Head of caudate nucleus (tissue), 42 donors: ENCODE results near the gene CDCP2.
A peak's percentile ranks its signal among the peaks of the same experiment; 100 is the strongest.

Source experiments
- DNase-seq, 42 donors: peaks; one replicate each; pipeline versions ENCODE4 v3.0.0 to v3.0.0-alpha.2; 2020 to 2021; ENCODE audit warnings: mixed read lengths in 7 of 42
- intact Hi-C: fragments of 100-400 bp; cut with DNase I; formaldehyde crosslinking; loops from one replicate; pipeline ENCODE4 v1.15.0; 2022

Gene CDCP2

DNA sequence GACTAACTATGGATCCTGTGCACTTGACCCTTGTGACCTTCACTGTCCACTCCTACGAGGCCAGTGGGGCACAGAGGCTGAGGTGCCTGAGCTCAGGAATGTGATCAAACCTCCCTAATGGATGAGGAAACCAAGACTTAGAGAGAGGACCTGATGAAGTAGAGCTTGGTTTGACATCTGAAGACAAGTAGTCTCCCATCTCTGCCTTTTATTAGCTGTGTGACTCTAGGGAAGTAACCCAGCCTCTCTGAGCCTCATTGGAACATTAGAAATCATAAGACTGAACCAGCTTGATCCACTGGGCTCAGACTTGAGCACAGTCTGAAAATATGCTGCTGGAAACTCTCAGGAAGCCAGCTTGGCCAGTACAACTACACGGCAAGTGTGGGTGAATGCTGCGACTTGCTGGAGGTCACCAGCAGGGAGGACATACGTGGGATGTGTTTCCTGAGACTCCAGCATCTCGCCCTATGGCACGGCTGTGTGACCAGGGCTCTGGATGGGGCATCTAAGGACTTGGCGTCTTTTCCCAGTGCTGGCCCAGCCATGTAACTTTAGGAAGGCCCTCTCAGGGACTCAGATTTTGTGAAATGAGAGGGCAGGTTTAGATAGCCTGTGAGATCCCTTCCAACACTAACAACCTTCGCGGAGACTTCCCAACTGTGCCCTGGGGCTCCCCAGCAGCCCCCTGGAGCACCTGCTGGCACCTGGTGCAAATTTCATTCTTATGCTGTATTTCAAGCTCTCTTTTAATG, 10.5 kb downstream of the CDCP2 start:
- intact Hi-C loops, result no loop called here
- DNase-seq, result no peak

DNA sequence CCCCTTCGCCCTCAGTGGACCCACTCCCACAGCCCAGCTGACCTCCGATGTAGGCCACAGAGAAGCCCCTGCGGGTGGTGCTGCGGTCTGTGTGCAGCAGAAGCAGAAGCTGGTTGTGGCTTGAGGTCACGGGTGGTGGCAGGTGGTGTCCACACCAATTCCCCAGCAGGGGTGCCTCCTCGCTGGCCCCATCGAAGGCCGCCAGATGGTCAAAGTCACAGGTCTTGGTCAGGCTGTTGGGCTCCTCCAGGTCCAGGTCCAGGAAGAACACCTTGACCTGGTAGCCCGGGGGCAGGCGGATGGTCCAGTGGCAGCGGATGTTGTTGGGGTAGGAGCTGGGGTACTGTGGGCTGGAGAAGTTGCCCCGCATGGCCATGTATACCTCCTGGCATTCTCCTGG, 13.1 kb downstream of the CDCP2 start:
- DNase-seq, result no peak

DNA sequence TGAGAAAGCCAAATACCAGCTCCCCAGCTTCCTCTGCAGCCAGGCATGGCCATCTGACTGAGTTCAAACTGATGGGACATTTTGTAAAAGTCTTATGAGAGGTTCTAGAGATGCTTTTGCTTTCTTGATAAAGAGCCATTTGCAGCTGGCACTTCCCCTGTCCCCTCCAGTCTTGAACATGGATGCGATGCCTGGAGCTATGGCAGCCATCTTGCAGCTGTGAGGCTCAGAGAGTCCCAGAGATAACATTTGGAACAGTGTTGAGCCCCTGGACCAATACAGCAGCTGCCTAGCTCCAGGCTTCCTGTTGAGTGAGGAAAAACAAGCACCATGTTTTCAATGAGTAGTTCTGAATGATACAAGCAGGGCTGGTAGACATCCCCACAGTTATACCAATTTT, 13.8 kb downstream of the CDCP2 start:
- intact Hi-C loops, result no loop called here
- DNase-seq, result no peak

More for the DNA sequence above, 13.1 kb downstream of the CDCP2 start:
- intact Hi-C loops, result no loop called here

DNA sequence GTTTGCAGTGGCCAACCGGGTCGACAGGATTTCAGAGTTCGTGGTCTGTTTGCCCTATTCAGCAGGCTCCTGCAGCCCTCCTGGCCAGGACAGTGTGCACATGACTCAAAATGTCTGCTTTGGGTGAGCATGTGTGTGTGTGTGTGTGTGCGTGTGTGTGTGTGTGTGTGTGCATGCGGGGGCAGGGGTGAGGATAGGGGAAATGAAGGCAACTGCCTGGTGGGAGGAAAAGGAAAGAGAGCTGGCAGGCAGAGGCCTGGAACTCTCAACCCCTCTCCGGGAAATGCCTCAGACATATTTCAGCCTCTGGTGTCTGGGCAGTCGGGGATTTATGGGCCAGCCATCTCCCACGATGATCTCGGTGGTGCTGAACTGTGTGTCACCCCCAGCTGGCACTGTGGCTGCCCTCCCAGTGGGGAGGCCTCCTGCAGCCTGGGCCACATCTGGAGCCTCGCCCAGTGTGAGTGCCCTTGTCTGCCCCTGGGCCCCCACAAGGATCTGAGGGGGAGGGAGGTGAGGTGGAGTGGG, 15.2 kb downstream of the CDCP2 start:
- DNase-seq, result no peak
- intact Hi-C loops, result no loop called here

DNA sequence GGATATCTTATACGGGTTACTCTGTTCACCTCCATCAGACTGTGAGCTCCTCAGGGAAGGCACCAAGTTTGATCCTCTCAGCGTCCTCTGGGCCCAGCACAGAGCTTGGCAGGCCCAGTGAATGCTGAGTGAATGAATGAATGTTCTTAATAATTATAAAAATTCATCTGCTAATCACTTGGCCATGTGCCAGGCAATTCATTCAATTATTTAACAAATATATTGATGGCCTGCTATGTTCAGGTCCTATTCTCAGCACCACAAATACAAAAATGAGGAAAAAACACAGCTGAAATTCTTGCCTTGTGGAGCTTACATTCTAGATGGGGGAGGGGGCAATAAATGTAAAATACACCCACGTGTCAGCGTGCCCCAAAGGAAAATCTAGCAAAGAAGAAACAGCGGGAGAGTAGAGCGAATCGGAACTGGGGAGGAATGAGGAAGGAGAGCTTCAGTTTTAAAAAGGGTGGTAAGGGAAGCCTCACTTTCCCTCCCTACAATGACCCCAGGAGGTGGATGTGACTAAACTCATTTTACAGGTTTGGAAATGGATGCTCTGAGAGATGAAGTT, 15.8 kb downstream of the CDCP2 start:
- no peak for DNase-seq
- intact Hi-C loops, result no loop called here

DNA sequence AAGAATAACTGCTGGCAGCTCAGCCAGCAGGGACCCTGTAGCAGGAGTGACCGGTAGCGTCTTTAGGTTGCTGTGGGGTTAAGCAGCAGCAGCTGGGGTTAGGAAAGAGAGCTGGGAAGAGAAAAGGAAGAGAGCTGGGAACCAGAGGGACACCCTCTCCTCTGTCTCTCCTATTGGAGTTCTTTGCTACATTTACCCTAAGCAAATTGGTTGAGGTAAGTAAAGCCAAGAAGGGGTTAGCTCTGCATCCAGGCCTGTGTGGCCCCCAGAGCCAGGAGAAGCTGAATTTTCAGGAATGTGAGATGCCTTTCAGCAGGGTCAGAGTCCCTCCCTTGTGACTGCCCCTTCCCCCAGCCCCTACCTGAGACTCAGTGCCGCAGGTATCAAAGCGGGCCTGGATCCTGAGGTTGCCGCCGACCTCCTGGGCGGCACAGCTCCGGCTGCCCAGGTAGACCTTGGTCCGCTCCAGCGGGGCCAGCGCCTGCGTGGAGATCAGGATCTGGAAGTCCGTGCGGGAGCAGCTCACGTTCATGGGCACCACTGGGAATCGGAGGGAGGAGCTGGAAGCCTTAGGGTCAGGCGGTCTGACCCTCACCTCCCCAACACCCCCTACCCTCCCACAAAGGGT, 16.4 kb downstream of the CDCP2 start:
- no peak for DNase-seq
- intact Hi-C loops, result no loop called here

DNA sequence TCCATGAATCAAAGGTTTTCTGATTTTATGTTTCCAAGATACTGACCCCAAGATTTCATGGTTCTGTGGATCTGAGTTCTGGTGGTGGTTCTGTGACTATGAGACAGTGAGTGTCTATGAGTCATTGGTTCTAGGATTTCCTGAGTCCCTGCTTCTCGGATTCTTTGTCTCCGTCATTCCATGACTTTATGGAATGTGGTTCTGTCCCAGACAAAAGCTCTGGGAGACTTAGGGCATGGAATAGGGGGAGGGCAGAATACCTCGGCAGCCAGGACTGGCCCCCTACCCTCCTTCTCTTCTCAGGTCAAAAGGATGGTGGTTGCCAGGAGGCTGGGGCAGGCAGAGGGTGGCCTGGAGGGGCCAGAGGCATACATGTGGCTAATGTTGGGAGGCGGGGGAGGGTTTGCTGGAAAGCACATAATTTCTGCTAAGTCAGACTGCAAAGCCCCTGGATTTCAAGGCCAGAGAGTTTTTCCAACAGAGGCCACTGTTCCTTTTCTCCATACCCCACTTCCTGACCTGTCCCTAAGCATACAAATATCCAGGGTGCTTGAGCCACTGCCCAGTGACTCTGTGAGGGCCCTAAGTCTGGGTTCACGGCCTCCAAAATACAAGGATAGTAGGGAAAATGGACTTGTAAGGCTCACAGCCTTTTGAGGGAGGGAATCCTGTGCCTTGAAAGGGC, 17.2 kb downstream of the CDCP2 start:
- intact Hi-C loops, result no loop called here
- DNase-seq, result no peak

DNA sequence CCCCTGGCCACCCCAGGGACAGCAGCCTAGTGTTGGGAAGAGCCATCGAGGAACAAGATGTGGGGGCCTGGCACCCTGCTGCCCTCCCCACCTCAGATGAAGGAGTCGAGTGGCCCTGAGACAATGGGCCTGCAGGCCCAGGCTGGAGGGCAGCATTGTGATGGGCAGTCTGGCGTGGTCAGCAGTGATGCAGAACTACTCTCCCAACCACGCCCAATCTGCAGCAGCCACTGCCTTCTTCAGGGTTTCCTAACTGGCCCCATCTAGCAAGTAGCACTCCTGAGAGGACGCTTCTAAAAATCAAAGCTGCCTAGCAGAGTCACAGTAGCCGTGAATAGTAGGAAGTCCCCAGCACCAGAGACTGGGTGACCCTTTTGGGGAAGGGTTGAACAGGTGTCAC, 18.5 kb downstream of the CDCP2 start:
- DNase-seq, result no peak
- intact Hi-C loops, result no loop called here

DNA sequence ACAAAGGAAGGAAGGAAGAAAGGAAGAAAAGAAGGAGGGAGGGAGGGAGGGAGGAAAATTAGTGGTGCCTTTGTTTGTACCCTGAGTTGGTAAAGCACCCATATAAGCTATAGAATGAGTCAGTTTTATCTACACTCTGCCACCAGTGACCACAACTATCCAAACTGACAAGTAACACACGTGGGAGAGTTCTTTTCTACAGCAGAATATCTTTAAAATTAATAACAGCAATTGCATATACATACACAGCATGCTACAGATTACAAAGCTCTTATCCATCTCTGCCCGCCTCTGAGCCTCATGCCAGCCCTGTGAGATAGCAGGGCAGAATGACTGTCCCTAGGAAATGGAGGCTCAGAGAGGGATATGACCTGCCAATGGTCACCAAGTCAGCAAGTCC, 20.3 kb downstream of the CDCP2 start:
- intact Hi-C loops, result no loop called here
- DNase-seq, result no peak

DNA sequence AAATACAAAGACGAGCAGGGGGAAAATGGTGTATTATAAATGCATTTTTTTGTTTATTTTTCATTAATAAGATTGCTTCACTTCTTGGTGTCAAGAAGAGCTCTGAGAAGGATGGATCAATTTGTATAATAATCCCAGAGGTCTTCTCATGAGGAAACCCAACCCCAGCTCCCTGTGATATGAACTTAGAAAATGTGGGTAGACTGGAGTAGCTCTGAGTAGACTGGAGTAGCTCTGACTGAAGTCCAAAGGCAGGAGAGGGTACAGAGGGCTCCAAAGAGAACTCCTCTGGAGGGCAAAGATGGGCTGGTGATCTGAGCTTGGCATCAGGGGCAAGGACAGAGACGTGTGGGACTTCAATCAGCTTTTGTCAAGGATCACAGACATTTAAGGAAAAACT, 21.4 kb downstream of the CDCP2 start:
- DNase-seq, result no peak
- intact Hi-C loops, result no loop called here

DNA sequence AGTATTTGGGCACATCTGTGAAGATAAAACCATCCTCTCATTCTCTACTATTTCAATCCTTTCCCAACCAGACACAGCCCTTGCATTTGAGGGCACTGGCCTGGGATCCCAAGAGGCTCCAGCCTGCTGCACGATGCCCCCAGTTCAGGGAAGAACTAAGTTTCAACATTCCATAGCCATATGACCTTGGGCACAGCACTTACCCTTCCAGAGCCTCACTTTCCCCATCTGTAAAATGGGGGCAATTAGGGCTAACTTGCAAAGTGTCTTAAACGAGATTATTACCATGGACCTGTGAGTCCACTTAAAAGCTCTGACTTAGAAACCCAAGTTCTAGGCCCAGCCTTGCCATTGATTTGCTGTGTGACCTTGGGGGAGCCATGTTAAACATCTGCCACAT, 22.9 kb downstream of the CDCP2 start:
- intact Hi-C loops, result no loop called here
- no peak for DNase-seq

DNA sequence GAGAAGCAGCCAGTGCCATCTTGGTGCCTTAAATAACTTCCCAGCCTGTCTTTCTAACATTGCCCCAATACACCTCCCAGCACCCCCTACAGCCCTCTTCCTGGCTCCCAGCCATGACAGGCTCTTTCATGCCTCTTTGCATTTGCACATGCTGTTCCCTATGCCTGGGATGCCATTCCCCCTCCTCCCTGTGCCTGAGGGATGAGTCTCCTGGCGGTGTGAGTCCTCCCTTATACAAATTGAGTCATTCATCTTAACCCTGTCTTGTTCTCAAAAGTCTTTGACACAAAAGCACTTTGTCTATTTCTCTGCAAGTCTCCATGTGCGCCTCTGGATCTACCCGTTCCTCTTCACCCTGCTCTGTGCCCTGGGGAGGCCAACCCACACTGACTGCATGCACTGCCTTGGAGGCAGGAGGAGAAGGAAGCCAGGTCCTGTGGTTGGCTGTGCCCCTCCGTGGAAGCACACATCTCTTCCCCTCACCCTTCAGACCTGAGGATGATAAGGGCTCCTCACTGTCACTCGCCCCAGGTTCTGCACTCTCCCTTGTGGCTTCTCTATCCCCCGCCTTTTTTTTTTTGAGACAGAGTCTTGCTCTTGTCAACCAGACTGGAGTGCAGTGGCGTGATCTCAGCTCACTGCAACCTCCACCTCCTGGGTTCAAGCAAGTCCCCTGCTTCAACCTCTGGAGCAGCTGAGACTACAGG, 25.1 kb downstream of the CDCP2 start:
- DNase-seq, result no peak
- intact Hi-C loops, result no loop called here

DNA sequence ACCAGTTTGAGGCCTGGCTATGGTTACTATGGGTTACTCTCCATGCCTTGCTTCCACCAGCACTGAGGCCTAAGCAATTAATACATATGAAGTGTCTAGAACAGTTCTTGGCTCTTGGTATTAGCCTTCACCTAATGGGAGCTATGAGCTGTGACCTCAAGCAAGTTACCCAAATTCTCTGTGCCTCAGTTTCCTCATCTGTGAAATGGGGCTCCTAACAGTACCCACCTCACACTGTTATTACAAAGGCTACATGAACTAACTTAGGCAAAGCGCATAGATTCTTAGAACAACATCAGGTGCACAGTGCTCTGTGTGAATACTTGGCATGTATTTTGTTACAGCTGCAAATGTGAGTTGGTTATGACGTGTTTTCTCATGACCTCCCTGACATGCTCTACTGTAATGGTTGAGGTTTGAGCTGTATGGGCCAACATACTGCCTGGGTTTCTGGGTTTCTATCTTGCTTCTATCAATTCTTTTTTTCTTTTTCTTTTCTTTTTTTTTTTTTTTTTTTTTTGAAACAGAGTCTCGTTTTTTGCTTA, 26.5 kb downstream of the CDCP2 start:
- intact Hi-C loops, result no loop called here
- no peak for DNase-seq

DNA sequence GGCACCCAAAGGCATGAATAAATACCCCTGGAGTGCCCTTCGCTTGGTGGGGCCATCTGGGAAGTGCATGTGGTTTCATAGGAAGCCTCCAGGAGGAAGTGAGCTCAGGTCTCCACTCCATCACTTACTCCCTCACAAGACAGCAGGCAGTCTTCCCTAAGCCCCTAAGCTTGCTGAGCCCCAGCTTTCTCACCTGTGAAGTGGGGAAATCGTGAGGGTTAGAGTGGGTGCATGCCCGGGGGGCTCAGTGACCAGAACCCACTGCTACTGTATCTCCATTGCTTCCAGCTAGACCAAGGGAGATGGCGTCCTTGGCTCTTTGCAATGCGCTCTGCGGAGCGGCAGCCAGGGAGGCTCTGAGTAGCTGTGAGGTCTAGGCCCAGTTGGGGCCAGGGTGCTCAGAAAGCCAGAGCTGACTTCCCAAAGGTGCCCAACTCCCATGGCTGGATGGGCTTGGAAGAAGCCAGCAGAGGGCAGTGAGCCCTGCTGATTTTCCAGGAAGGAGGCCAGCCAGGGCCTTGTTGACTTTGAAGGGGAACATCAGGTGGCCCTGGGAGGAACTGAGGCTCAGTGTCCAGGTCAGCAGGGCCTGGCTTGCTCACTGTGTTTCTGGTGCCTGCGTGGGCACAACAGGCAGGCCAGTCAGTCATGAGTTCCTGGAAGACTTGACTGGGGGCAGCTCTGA, 27.3 kb downstream of the CDCP2 start:
- intact Hi-C loops, result no loop called here
- peak in 20 of 42 donors; percentile 6 to 45 (median 22) for DNase-seq

DNA sequence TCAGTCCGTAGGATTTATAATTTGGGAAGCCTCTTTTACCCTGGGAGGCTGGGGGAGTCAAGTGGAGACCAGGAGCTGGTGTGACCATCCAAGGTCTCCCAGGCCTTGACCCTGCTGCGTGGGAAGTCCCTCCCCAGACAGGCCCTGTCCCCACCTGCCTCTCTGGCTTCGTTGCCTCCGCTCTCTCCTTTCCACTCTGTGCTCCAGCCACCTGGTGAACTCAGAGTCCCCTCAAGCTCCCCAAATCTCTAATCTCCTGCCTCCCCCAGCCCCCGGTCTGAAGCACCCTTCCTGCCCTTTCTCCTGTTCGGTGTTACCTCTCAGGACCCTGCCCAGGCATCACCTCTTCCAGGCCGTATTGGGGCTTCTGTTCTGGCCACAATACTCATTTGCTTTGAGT, 27.9 kb downstream of the CDCP2 start:
- DNase-seq, result no peak
- intact Hi-C loops, result loop anchor here (5.0 kb wide), 1 partner anchor 367 kb away; no protein-coding TSS in a partner anchor

DNA sequence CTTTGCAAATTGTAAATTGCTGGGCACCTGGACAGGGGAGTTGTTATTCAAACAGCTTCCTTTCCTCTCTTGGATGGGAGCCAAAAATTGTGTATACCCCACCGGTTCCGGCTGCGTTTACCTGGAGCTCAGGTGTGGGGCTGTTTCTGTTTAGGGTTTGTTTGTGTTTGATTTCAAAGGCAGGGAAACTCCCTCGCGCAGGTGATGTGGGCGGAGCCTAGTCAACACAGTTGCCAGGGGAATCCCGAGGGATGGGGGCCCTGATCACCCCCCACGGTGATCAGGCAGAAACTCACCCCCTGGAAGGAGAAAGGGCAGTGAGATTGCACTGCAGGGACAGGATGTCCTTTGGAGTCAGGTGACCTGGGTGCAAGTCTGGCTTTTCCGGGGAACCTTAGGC, 28.3 kb downstream of the CDCP2 start:
- no peak for DNase-seq
- intact Hi-C loops, result loop anchor here (5.0 kb wide), 1 partner anchor 368 kb away; no protein-coding TSS in a partner anchor

DNA sequence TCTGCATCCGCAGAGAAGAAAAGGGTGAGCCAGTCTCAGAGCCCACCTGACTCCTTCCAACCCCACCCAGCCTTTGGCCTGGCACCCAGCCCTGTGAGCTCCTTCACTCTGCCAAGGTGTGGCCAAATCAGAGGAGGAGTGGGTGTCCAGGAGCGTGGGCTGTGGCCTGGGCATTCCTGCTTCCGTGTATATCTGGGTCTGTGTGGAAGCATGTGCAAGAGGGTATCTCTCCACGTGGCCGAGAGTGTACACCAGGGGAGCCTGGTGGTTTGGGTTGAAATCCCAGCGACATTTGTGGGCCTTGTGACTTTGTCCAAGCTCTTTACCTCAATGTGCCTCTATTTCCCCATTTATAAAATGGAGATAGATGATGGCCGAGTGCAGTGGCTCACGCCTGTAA, 29.8 kb downstream of the CDCP2 start:
- DNase-seq, result no peak
- intact Hi-C loops, result loop anchor here (5.0 kb wide), 1 partner anchor 369 kb away; no protein-coding TSS in a partner anchor

DNA sequence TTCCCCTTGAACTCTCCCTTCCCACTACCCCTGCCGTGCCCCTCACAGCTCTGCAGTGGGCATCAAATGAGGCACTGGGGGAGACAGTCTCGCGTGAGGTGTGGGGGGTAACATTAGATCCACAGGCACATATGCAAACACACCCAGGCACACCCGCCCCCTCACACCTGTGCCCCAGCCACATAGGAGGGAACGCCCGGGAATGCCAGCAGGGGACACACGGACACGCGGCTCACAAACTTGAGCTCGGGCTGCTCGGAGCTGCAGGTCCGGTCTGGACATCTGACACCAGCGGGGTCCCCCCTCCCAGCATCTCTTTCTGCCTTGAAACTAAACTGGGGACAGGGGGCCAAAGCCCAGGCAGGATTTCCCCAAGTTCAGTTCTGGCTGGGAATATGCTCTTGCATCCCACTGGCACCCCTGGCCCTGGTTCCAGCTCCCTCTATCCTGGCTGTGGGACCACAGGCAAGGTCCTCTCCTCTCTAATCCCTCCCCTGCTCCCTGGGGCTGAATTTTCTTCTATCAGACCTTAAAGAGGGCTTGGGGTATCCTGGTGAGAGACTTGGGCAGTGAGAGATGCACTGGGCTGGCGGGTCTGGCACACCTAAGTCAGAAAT, 30.6 kb downstream of the CDCP2 start:
- intact Hi-C loops, result loop anchor here (5.0 kb wide), 1 partner anchor 370 kb away; no protein-coding TSS in a partner anchor
- DNase-seq, result peak in 6 of 42 donors; percentile 10 to 26 (median 14)
